ENCODE measurements around the gene QSOX2. TPM values are rescaled to one million over a fixed set of nuclear protein-coding genes. Genes with fewer than 3 reads are reported as not detected.

QSOX2 gene
- total RNA-seq, 1 donor from 2014 or later = 27.9 TPM

DNA sequence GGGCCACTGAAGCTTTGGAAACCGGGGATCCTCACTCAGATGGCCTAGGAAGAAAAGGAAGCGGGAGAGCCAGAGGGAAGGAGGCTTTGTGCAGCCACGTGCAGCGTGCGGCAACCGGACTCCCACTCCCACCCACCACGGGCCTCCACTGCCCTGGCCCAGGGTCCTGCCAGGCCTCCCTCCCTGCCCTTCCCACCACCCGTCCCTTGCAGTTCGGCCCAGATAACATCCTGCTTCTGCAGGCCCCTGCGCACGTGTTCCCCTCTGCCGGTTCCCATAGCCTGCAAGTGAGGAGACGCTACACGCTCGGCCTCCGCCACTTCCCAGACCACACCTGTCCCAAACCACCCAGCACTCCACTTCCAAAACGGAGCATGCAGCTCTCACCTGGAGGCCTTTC, 36.4 kb downstream of the QSOX2 start:
- H3K27me3 Mint-ChIP-seq (ENCODE audit: insufficient read depth) = peaks cover 5% of the 10 kb centered on the region
- no peak overlapping the region for H3K27ac Mint-ChIP-seq
- intact Hi-C loops (cut with micrococcal nuclease) = no loop called here
- peaks cover 24% of the 10 kb centered on the region for H3K36me3 Mint-ChIP-seq (ENCODE audit: low read depth)
- H3K9me3 Mint-ChIP-seq = no peaks in the 10 kb centered on the region
- H3K4me1 Mint-ChIP-seq (ENCODE audit: low read depth) = no peaks in the 10 kb centered on the region
- H3K4me3 Mint-ChIP-seq = no peak overlapping the region
- no peak for DNase-seq (ENCODE audit: low spot score)

DNA sequence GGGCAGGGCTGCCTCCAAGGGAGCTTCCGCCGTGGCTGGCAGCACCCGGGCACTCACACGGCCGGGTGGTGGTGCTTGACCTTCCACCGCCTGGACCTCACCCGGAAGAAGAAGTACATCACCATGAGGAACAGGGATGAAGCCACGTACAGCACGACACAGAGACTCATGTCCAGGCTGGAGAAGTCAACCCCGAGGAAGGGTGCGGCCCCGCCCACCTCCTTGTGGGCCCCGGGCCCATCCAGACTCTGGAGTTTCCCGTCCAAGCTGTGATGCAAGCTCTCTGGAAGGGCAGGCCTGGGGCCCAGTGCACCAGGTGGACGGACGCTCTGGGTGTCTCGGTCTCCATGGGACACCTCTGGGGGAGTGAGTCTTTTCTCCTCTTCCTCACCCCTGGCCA, 36.9 kb downstream of the QSOX2 start:
- H3K4me1 Mint-ChIP-seq (ENCODE audit: low read depth) = no peaks in the 10 kb centered on the region
- peaks cover 19% of the 10 kb centered on the region for H3K36me3 Mint-ChIP-seq (ENCODE audit: low read depth)
- peaks cover 8% of the 10 kb centered on the region for H3K27me3 Mint-ChIP-seq (ENCODE audit: insufficient read depth)
- no peak for DNase-seq (ENCODE audit: low spot score)
- no peak overlapping the region for H3K27ac Mint-ChIP-seq
- intact Hi-C loops (cut with micrococcal nuclease) = no loop called here
- H3K4me3 Mint-ChIP-seq = no peak overlapping the region
- no peaks in the 10 kb centered on the region for H3K9me3 Mint-ChIP-seq

DNA sequence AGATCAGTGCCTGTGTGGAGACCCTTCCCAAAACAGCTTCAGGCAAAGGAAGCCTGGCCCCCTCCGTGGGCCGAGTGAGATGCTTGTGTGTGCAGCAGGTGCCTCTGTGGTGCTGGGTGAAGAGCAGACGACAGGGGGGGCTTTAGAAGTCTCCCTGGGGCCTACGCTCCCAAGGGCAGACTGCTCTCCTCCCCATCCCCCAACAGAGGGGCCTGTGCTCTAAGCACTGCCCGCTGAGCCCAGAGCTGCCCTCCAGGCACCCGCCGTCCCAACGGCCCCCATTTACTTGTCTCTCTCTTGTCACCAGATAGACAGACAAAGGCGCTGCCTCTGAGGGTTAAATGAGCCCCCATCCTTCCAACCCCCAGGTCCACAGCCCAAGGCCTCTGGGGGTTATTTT, 38.0 kb downstream of the QSOX2 start:
- Mint-ChIP-seq H3K4me3 (no peak overlapping the region), H3K9me3 (no peaks in the 10 kb centered on the region), H3K27me3 (ENCODE audit: insufficient read depth) (peaks cover 10% of the 10 kb centered on the region), H3K4me1 (ENCODE audit: low read depth) (no peaks in the 10 kb centered on the region), H3K36me3 (ENCODE audit: low read depth) (peaks cover 14% of the 10 kb centered on the region), H3K27ac (no peak overlapping the region)
- DNase-seq (ENCODE audit: low spot score) = no peak
- intact Hi-C loops (cut with micrococcal nuclease) = no loop called here

DNA sequence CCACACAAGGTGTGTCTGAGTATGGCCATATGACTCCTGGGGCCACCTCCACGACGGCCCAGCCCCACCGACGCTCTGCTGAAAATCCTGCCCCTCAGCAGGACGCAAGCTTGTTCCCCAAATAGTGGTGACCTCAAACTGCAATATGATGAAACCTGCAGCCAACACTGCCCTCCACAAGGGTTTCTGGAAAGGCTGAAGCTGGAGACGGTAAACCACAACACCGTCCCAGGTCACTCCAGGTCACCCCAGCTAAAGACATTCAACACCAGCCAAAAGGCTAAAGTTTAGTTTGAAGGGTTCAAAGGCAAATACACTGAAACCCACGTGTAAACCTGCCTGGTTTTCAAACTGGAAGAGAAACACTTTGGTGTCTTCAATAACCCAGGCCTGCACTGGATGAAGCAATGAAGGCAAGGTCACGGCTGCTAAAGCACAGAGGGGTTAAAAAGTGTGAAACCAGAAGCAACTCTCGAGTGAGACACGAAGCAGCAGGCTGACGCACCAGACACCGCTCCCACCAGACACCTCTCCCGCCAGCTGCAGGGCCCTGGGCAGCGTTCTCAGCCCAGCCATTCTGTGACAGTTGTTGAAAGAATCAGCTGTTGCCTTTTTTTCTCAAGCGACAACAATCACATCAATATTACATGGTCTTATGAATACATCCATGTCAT, 38.9 kb downstream of the QSOX2 start:
- H3K27me3 Mint-ChIP-seq (ENCODE audit: insufficient read depth) = peaks cover 10% of the 10 kb centered on the region

DNA sequence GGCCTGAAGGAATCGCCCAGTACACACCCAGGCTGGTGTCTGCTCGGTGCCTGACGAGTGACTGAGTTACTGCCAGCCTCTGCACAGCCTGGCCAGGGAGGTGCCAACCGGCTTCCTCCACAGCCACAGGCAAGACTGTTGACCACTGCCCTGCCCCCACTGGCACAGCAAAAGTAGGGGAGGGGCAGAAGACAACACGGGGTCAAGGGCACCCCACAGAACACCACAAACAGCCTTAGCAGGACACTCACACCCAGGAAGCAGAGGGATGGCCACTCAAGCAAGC, 40.0 kb downstream of the QSOX2 start:
- intact Hi-C loops (cut with micrococcal nuclease) = no loop called here
- Mint-ChIP-seq H3K27me3 (ENCODE audit: insufficient read depth) (peaks cover 18% of the 10 kb centered on the region), H3K9me3 (no peaks in the 10 kb centered on the region), H3K4me3 (no peak overlapping the region), H3K36me3 (ENCODE audit: low read depth) (peaks cover 10% of the 10 kb centered on the region), H3K27ac (no peak overlapping the region), H3K4me1 (ENCODE audit: low read depth) (no peaks in the 10 kb centered on the region)
- DNase-seq (ENCODE audit: low spot score) = no peak

More for the DNA sequence above, 38.9 kb downstream of the QSOX2 start:
- no peak for DNase-seq (ENCODE audit: low spot score)
- H3K4me1 Mint-ChIP-seq (ENCODE audit: low read depth) = no peaks in the 10 kb centered on the region
- intact Hi-C loops (cut with micrococcal nuclease) = no loop called here
- no peak overlapping the region for H3K27ac Mint-ChIP-seq
- peaks cover 10% of the 10 kb centered on the region for H3K36me3 Mint-ChIP-seq (ENCODE audit: low read depth)
- H3K4me3 Mint-ChIP-seq = no peak overlapping the region
- no peaks in the 10 kb centered on the region for H3K9me3 Mint-ChIP-seq

DNA sequence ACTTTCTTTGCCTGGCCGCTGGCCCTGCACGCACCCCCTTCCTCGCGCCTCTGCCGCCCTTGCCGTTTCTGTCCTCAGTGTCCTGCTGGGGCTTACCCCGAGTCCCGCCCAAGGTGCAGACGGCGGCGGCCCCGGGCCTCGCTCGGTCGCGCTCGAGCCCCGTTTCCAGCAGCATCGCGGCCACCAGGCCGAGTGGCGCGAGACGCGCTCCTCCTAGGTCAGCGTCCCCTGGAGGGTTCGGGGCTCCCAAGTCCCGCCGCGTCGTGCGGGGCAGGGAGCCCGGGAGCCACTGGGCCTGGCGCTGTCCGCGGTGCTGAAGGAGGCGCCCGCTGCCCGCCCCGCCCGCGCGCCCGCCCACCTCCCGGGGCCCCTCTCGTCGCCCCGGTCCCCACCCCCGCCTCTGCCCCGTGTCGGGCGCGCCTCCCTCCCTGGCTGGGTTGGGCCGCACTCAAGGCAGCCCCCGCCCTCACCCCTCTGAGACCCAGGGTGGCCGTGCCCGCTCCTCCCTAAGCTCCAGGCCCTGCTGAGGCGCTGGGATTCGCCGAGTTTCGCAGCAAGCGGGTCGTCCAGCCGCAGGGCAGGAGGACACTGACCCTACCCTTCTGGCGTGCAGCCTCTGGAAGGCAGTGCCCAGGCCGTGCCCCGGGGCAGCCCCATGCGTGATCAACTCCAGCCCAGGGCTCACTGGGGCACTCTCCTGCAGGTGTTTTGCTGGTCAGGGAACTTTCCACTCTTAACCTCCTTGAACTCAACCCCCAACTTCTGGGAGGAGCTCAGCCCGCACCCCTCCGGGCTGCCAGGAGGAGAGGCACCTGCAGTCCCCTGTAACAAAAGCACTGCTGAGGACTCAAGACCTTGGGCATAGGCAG, 40.5 kb downstream of the QSOX2 start, which contains the start of gene LHX3:
Gene LHX3 (minus strand): TSS at position 291 of the 869 bp plus-strand sequence. CDS start 116 bp downstream, at position 175.
- no peak for DNase-seq (ENCODE audit: low spot score)
- Mint-ChIP-seq H3K9me3 (no peaks in the 10 kb centered on the region), H3K4me3 (no peak within 1 kb of the TSS), H3K36me3 (ENCODE audit: low read depth) (peaks cover 10% of the 10 kb centered on the region), H3K27ac (no peak within 1 kb of the TSS), H3K4me1 (ENCODE audit: low read depth) (no peaks in the 10 kb centered on the region), H3K27me3 (ENCODE audit: insufficient read depth) (peaks cover 24% of the 10 kb centered on the region)
- intact Hi-C loops (cut with micrococcal nuclease) = no loop called here

DNA sequence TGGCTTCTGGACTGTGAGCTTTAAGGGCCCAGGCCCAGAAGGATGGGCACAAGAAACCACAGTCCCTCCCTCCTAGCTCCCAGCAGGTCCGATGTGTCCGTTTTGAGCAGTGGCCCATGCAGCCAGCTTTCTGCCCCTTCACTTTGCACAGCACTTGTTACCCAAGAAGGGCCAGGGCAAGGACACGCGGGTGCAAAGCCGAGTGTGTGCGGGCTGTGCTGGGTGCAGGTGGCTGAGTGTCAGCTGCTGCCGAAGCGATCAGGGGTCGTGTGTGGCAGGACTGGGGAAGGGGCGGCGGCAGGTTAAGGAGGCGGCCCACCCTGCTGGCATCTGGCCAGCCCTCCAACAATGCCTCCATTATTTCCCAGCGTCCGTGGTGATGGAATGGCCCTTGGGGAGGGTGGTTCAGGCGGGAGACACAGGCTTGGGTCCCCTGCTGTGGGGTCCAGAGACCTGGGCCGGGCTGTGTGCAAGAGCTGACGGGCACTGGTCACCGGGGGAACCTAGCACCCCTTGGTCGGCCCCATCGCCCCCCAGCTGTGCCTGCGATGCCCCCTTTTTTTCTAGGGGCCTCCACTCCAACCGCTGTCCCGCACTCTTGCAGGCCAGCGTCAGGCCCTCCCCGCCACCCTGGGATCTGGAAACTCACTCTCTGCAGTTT, 41.3 kb downstream of the QSOX2 start:
- no peak for DNase-seq (ENCODE audit: low spot score)
- H3K9me3 Mint-ChIP-seq = no peaks in the 10 kb centered on the region
- no peak overlapping the region for H3K27ac Mint-ChIP-seq
- peaks cover 26% of the 10 kb centered on the region for H3K27me3 Mint-ChIP-seq (ENCODE audit: insufficient read depth)
- no peak overlapping the region for H3K4me3 Mint-ChIP-seq
- H3K4me1 Mint-ChIP-seq (ENCODE audit: low read depth) = no peaks in the 10 kb centered on the region
- intact Hi-C loops (cut with micrococcal nuclease) = no loop called here
- H3K36me3 Mint-ChIP-seq (ENCODE audit: low read depth) = peaks cover 10% of the 10 kb centered on the region

DNA sequence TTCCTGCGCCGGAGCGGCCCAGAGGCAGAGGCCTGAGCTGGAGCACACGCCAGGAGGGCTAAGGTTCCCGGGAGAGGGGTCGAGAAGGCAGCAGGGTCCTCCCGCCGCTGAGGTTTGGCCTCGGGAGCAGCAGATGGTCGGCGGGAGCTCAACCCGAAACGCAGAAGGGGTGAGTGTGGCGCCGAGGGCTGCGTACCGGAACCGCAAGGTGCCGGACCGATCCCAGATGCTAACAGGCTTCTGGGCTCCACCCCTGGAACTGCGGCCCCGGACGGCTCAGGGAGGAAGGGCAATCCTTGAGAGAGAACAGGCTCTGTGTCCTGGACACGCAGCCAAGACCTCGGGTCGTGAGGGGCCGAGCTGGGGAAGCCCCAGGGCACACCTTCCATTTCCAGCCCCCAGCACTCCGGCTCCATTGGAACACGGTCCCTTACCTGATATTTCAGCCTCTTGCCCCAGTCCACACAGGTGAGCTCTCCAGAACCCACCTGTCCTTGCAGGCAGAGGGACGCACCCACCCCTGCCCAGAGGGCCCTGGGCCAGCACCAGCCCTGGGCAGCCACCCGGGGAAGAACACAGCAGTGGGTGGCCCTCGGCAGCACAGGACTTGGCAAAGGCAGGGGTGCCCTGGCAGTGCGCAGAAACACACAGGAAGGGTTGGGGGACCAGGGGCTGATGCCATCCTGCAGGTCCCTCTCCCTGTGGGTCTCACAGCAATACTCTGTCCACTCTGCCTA, 42.0 kb downstream of the QSOX2 start:
- Mint-ChIP-seq H3K4me3 (no peak overlapping the region), H3K4me1 (ENCODE audit: low read depth) (no peaks in the 10 kb centered on the region), H3K9me3 (no peaks in the 10 kb centered on the region), H3K27ac (no peak overlapping the region), H3K27me3 (ENCODE audit: insufficient read depth) (peaks cover 26% of the 10 kb centered on the region), H3K36me3 (ENCODE audit: low read depth) (peaks cover 10% of the 10 kb centered on the region)
- no peak for DNase-seq (ENCODE audit: low spot score)
- intact Hi-C loops (cut with micrococcal nuclease) = no loop called here

DNA sequence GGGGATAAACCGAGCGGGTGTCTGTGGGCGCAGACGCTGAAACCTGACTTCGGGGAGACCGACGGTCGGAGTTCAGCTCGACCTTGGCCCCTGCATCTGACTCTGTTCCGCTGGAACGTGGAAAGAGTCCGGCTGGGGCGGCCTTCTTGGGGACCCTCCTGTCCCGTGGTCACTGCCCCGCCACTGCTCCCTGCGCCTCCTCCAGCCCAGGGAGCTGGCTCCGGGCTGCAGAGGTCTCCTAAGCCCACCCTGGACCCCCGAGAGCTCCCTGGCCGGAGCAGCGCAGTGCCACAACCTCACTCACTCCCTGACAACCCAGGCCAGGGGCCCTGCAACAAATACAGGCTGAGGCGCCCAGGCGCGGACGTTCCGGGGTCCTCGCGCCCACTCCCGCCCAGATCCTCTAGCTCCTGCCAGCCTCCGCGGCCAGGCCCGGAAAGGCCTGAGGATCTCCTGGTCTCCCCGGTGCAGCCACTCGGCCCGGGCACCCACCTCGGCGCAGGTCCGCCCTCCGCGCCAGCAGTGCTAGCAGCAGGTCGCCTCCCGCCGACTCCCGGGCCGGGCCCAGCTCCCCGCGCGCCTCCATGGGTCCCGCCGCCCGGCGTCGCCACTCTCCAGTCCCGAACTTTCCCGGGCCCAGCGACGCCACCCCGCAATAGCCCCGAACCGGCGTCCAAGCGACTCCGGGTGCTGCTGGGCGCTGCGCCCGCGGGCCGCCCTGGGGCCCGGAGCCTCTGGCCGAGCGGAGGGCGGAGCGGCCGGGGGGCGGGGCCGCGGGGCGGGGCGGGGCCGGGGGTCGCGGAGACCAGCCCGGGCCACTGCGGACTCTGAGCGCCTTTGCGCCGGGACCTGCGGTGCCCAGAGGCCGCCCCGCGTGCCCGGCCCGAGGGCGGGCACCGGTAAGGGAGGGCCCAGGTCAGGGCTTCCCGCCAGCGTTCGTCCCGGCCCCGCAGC, 42.9 kb downstream of the QSOX2 start:
- Mint-ChIP-seq H3K27me3 (ENCODE audit: insufficient read depth) (peaks cover 35% of the 10 kb centered on the region), H3K27ac (no peak overlapping the region), H3K36me3 (ENCODE audit: low read depth) (peaks cover 8% of the 10 kb centered on the region), H3K9me3 (no peaks in the 10 kb centered on the region), H3K4me3 (no peak overlapping the region), H3K4me1 (ENCODE audit: low read depth) (no peaks in the 10 kb centered on the region)
- intact Hi-C loops (cut with micrococcal nuclease) = no loop called here
- no peak for DNase-seq (ENCODE audit: low spot score)

DNA sequence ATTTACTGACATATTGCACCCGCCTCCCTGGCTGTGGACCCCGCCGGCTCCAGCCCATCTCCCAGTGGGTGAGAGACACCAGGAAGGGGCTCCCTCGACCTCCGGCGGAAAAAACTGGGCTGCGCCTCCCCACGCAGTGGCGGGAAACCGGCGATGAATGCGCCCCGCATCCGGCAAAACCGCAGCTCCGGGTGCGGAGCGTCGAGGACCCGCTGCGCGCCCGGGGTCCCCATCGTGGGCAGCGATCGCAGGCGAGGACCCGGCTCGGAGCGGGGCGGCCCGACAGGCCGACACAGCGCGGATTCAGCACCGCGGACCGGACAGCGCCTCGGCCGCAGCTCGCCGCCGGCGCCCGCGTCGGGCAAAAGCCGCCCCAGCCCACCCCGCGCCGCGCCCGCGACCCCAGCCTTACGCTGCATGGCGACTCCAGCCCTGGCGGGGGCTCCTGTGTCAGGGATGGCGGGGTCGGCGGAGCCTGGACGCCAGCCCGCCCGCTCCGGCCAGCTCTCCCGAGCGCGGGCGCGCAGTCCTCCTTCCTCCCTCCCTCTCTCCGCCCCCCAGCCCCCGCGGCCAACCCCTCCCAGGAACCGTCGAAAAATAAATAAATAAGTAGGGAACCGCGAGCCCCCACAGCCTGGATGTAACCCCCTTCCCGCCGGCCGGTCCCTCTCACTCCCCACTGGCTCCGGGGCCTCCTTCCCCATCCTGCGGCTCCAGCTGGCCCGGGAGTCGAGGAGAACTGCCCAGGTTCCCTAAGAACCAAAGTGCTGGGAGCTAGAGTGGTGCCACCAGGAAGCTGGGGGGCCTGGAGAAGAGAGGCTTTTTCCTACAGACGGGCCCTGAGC, 43.8 kb downstream of the QSOX2 start:
- H3K4me3 Mint-ChIP-seq = no peak overlapping the region
- no peak for DNase-seq (ENCODE audit: low spot score)
- H3K27ac Mint-ChIP-seq = no peak overlapping the region
- intact Hi-C loops (cut with micrococcal nuclease) = no loop called here
- H3K36me3 Mint-ChIP-seq (ENCODE audit: low read depth) = peaks cover 2% of the 10 kb centered on the region
- H3K27me3 Mint-ChIP-seq (ENCODE audit: insufficient read depth) = peaks cover 36% of the 10 kb centered on the region
- peaks cover 2% of the 10 kb centered on the region for H3K4me1 Mint-ChIP-seq (ENCODE audit: low read depth)
- H3K9me3 Mint-ChIP-seq = no peaks in the 10 kb centered on the region

DNA sequence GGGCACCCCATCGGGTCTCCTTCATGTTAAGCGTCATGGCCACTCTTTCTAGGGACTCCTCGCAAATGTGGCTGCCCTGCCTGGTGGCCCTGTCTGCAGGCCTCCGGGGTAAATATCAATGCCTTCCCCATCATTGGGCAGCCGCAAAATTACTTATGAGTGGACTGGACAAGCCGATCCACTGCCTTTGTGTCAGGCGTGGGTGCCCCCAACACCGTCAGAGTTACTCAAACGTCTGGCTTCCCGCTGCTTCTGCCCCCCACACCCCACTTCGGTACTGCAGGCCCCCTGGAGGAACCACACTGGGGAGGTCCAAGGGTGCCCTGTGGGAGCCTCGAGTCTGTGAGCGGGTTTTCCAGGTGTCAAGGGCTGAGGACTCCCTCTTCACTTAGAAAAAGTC, 44.4 kb downstream of the QSOX2 start:
- Mint-ChIP-seq H3K27ac (no peak overlapping the region), H3K4me1 (ENCODE audit: low read depth) (peaks cover 5% of the 10 kb centered on the region), H3K36me3 (ENCODE audit: low read depth) (peaks cover 2% of the 10 kb centered on the region), H3K4me3 (no peak overlapping the region), H3K9me3 (no peaks in the 10 kb centered on the region), H3K27me3 (ENCODE audit: insufficient read depth) (peaks cover 42% of the 10 kb centered on the region)
- DNase-seq (ENCODE audit: low spot score) = no peak
- intact Hi-C loops (cut with micrococcal nuclease) = no loop called here
